Stimulated activated CD8-positive, alpha-beta memory T cell treated with anti-CD3 and anti-CD28 coated beads, Interleukin-15, amount 100 ng/mL, for 4 hours (primary cell): ENCODE results near the gene CTTNBP2NL.

ENCODE experiments used
- DNase-seq, 2 donors: peaks; one replicate each; pipeline ENCODE4 v3.0.0-alpha.2; 2020; ENCODE audit warnings: low read depth in 2 of 2

The CTTNBP2NL gene

GRCh38 chr1:112506306-112506705 is 110.3 kb downstream of the CTTNBP2NL start:
- DNase-seq = no peak

GRCh38 chr1:112506731-112507130 is 110.7 kb downstream of the CTTNBP2NL start:
- DNase-seq = no peak

GRCh38 chr1:112507336-112507735 is 111.3 kb downstream of the CTTNBP2NL start:
- no peak for DNase-seq

GRCh38 chr1:112507921-112508277 is 111.9 kb downstream of the CTTNBP2NL start:
- no peak for DNase-seq

GRCh38 chr1:112508278-112509004 is 112.4 kb downstream of the CTTNBP2NL start, which contains the start of gene WNT2B:
TSS of gene WNT2B (plus strand) at chr1:112508965. CDS start at chr1:112509263, 298 bp downstream.
- DNase-seq = no peak

GRCh38 chr1:112509005-112509659 is 113.1 kb downstream of the CTTNBP2NL start:
- DNase-seq = no peak

- DNase-seq = no peak
Measured at GRCh38 chr1:112509660-112510178, 113.7 kb downstream of the CTTNBP2NL start.

- DNase-seq = no peak
Measured at GRCh38 chr1:112510340-112510739, 114.3 kb downstream of the CTTNBP2NL start.
